ENCODE data around the gene MED20. TPM values are rescaled to one million over a fixed set of nuclear protein-coding genes. Genes with fewer than 3 reads are reported as not detected.
A peak's percentile ranks its signal among the peaks of the same experiment; 100 is the strongest.

The MED20 gene
- total and polyA plus RNA-seq, 2 of the 4 experiments (the other 2 are of a cell fraction), result 24.8 to 38.2 TPM

DNA sequence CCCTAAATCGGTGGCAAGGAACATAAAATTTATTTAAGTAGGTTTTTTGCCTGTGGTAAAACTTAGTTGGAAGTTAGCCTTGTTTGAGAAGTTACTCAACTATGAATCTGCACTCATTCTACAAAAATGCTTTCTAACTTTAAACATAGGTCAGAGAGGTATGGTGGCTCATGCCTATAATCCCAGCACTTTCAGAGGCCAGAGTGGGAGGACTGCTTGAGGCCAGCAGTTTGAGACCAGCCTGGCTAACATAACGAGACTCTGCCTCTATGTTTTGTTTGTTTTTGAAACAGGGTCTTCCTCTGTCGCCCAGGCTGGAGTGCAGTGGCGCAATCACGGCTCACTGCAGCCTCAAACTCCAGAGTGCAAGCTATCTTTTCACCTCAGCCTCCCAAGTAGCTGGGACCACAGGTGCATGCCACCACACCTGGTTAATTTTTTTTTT, 42.0 kb downstream of the MED20 start (continued):
- no peak for TF ChIP-seq POLR2A (IDR thresholded peaks at IDR 0.05; ENCODE audit: low read depth, low read length)

DNA sequence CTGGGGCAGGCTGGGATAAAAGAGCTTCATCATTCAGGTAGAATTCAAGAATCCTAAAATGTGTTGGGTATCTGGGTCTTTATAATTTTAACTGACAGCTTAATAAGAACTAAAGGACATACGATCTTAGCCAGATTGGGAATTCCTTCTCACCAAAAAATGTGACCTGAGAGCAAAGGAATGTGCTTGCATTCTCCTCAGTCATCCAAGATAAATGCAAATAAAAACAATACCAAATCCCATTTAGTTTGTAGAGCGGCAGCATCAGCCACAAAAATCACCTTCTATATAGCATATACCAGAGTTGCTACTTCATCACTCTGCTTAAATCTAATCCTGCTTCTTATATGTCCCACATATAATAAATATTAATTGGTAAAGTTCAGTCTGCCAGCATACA, 42.7 kb downstream of the MED20 start:
- peak; percentile 77 for ATAC-seq (ENCODE audit: low read depth)
- intact Hi-C loops (cut with micrococcal nuclease) (loop anchor here (2.0 kb wide), 1 partner anchor 67 kb away; no protein-coding TSS in a partner anchor), dilution Hi-C loops (cut with HindIII; ENCODE audit: low sequenced_read_pairs, unreplicated experiment) (no loop called here), in situ Hi-C loops (cut with MboI; ENCODE audit: low sequenced_read_pairs) (no loop called here)
- Histone ChIP-seq H3K14ac (replicated peaks; ENCODE audit: low read depth, low read length) (no peak overlapping the region), H2BK15ac (ENCODE audit: low read depth, low read length) (peak overlapping the region; percentile 51; the same call in 1 of the 3 replicates), H3K9me3 (ENCODE audit: control insufficient read depth, insufficient read depth, low read length) (no peaks in the 10 kb centered on the region), H4K8ac (ENCODE audit: low read depth in 2 of 2, low read length in 2 of 2) (peak overlapping the region in 1 of 2 experiments; percentile 59; a peak in 1 of 4 replicates), H3K79me1 (ENCODE audit: low read depth in 1 of 2, low read length in 2 of 2) (peaks cover 0 to 7% of the 10 kb centered on the region in 2 experiments; a peak in 1 of 4 replicates), H3K18ac (ENCODE audit: low read depth, low read length) (peak overlapping the region; percentile 48; the same call in 1 of the 2 replicates), H3K4ac (ENCODE audit: low read depth, low read length) (peak overlapping the region; percentile 92; the same call in 1 of the 2 replicates), H3K9ac (ENCODE audit: low read depth, low read length) (no peak overlapping the region), H3K23ac (ENCODE audit: low read depth, low read length) (no peak overlapping the region), H3K36me3 (ENCODE audit: control insufficient read depth, insufficient read depth, low read length) (no peaks in the 10 kb centered on the region), H3K4me1 (ENCODE audit: control insufficient read depth, insufficient read depth, low read length) (peaks cover 5% of the 10 kb centered on the region; the same call in 1 of the 2 replicates), H2AFZ (replicated peaks; ENCODE audit: low read length, poor library complexity) (no peak overlapping the region), H2BK5ac (ENCODE audit: low read depth, low read length, poor library complexity, severe bottlenecking) (peak overlapping the region; percentile 100), H4K91ac (ENCODE audit: insufficient read depth, low read depth, low read length) (peak overlapping the region; percentile 74), H2AK9ac (replicated peaks; ENCODE audit: low read depth, low read length, poor library complexity) (no peak overlapping the region), H3K27me3 (ENCODE audit: control insufficient read depth, insufficient read depth, low read length) (no peaks in the 10 kb centered on the region), H4K5ac (ENCODE audit: low read depth, low read length) (no peak overlapping the region; the same call in 1 of the 2 replicates), H3K56ac (ENCODE audit: extremely low read depth, insufficient read depth, low read length) (no peak overlapping the region; the same call in 1 of the 2 replicates), H2AK5ac (ENCODE audit: low read depth, low read length) (no peak overlapping the region), H3K27ac (ENCODE audit: insufficient read depth, low read length) (no peak overlapping the region), H3K4me3 (ENCODE audit: insufficient read depth, low read depth, low read length) (no peak overlapping the region), H4K20me1 (ENCODE audit: insufficient read depth, low read length) (peaks cover 3% of the 10 kb centered on the region; the same call in 1 of the 2 replicates), H3K9me1 (ENCODE audit: insufficient read depth, low read length) (peaks cover 8% of the 10 kb centered on the region; the same call in 1 of the 2 replicates), H2BK20ac (ENCODE audit: low read depth, low read length) (peak overlapping the region; percentile 93; the same call in 1 of the 2 replicates), H2BK120ac (ENCODE audit: low read depth, low read length) (peak overlapping the region; percentile 93), H3K4me2 (ENCODE audit: low read depth, low read length) (peak overlapping the region; percentile 74)
- TF ChIP-seq POLR2A (IDR thresholded peaks at IDR 0.05; ENCODE audit: low read depth, low read length) (no peak), RAD21 (IDR thresholded peaks at IDR 0.05; ENCODE audit: low read length) (no peak), CHD1 (IDR thresholded peaks at IDR 0.05; ENCODE audit: low read depth, low read length) (no peak), CTCF (conservative IDR thresholded peaks at IDR 0.05; ENCODE audit: low read depth, low read length) (no peak), MXI1 (IDR thresholded peaks at IDR 0.05; ENCODE audit: borderline replicate concordance, low read depth, low read length) (no peak), FOS (IDR thresholded peaks at IDR 0.05; ENCODE audit: low read depth, low read length) (no peak), NFE2L2 (IDR thresholded peaks at IDR 0.05; ENCODE audit: low read depth, low read length) (no peak)
- TF ChIP-seq, protein P1, sequence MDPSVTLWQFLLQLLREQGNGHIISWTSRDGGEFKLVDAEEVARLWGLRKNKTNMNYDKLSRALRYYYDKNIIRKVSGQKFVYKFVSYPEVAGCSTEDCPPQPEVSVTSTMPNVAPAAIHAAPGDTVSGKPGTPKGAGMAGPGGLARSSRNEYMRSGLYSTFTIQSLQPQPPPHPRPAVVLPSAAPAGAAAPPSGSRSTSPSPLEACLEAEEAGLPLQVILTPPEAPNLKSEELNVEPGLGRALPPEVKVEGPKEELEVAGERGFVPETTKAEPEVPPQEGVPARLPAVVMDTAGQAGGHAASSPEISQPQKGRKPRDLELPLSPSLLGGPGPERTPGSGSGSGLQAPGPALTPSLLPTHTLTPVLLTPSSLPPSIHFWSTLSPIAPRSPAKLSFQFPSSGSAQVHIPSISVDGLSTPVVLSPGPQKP (IDR thresholded peaks at IDR 0.05; ENCODE audit: borderline replicate concordance, low read depth, low read length), result no peak
- ChIA-PET POLR2A (ENCODE audit: unreplicated experiment) (no interaction called here), CTCF (interaction anchor here (1.1 to 1.3 kb wide), 2 partner anchors 9 to 32 kb away, joined by 3 to 4 read pairs; no protein-coding TSS in a partner anchor)
- no TSS peak for BruUV-seq (replicated peaks)
- no CpG with 5 or more reads among the region's 2 CpGs for WGBS, 2 experiments (ENCODE audit: extremely low coverage in 2 of 2, insufficient read length in 1 of 2)
- DNase-seq, result peak; percentile 68
